ENCODE measurements around the gene MRPS18A.

- TF ChIP-seq CTCF (IDR thresholded peaks at IDR 0.05; ENCODE audit: poor library complexity), result no peak
- TF ChIP-seq EZH2phosphoT487 (IDR thresholded peaks at IDR 0.05; ENCODE audit: low read depth, severe bottlenecking, unreplicated experiment), result no peak
Measured at GRCh38 chr6:43644940-43645612, 42.5 kb downstream of the MRPS18A start, which contains the start of gene RSPH9.
